Keratinocyte (primary cell): ENCODE data around the gene TIMM17B. TPM values are rescaled to one million over a fixed set of nuclear protein-coding genes. Genes with fewer than 3 reads are reported as not detected.

Experiments
- DNase-seq: peaks from one replicate; pipeline ENCODE4 v3.0.0-alpha.2; 2011; ENCODE audit warnings: low read depth, missing footprints, low spot score
- FAIRE-seq: peaks from 2 replicates; lab custom pipeline; 2011; peaks lifted over from hg19 to GRCh38; lab: Jason Lieb, UNC
- H2AFZ ChIP-seq: 2 replicates; pipeline ENCODE4 v1.6.0; 2012; ENCODE audit warnings: low read length, control low read depth, inconsistent platforms; ENCODE audit not compliant: control insufficient read depth
- H3K27ac ChIP-seq: 2 replicates; pipeline ENCODE4 v1.5.1; 2011; ENCODE audit warnings: low read length; ENCODE audit not compliant: control insufficient read depth, insufficient read depth
- H3K27me3 ChIP-seq: 3 replicates; pipeline ENCODE4 v1.6.0; 2011; ENCODE audit warnings: low read length; ENCODE audit not compliant: control insufficient read depth, insufficient read depth; ENCODE audit errors: extremely low read depth
- H3K36me3 ChIP-seq, 2 experiments: 2 replicates in 1 of 2; 3 replicates in 1 of 2; pipeline ENCODE4 v1.5.1; 2011; ENCODE audit warnings: low read length in 2 of 2, mild to moderate bottlenecking in 1 of 2; ENCODE audit not compliant: control insufficient read depth in 2 of 2, insufficient read depth in 2 of 2; ENCODE audit errors: extremely low read depth in 1 of 2
- H3K4me1 ChIP-seq: 3 replicates; pipeline ENCODE4 v1.5.1; 2011; ENCODE audit warnings: low read length; ENCODE audit not compliant: control insufficient read depth, insufficient read depth; ENCODE audit errors: extremely low read depth
- H3K4me2 ChIP-seq: 3 replicates; pipeline ENCODE4 v1.6.0; 2011; ENCODE audit warnings: low read depth, low read length; ENCODE audit not compliant: control insufficient read depth, insufficient read depth; ENCODE audit errors: extremely low read depth
- H3K4me3 ChIP-seq, 3 experiments: fragments of 200-600 bp in 1 of 3; sonication (generic) in 1 of 3; 2 replicates in 2 of 3; 3 replicates in 1 of 3; pipeline ENCODE4 v1.5.1; 2011 to 2016; ENCODE audit warnings: low read length in 3 of 3, mild to moderate bottlenecking in 3 of 3, control low read depth in 2 of 3, inconsistent platforms in 1 of 3, low read depth in 1 of 3, mixed read lengths in 1 of 3, mixed run types in 1 of 3, moderate library complexity in 1 of 3; ENCODE audit not compliant: control insufficient read depth in 2 of 3, insufficient read depth in 2 of 3; ENCODE audit errors: extremely low read depth in 1 of 3
- H3K79me2 ChIP-seq: 2 replicates; pipeline ENCODE4 v1.6.0; 2012; ENCODE audit warnings: low read length; ENCODE audit not compliant: control insufficient read depth, insufficient read depth
- H3K9ac ChIP-seq: 3 replicates; pipeline ENCODE4 v1.6.0; 2011; ENCODE audit warnings: low read length; ENCODE audit not compliant: control insufficient read depth, insufficient read depth; ENCODE audit errors: extremely low read depth
- H3K9me1 ChIP-seq: 3 replicates; pipeline ENCODE4 v1.6.0; 2011; ENCODE audit warnings: low read length; ENCODE audit not compliant: control insufficient read depth, insufficient read depth; ENCODE audit errors: extremely low read depth
- H3K9me3 ChIP-seq: 2 replicates; pipeline ENCODE4 v1.5.1; 2012; ENCODE audit warnings: low read depth, low read length; ENCODE audit not compliant: control insufficient read depth
- H4K20me1 ChIP-seq: 3 replicates; pipeline ENCODE4 v1.6.0; 2011; ENCODE audit warnings: low read length; ENCODE audit not compliant: control insufficient read depth, insufficient read depth; ENCODE audit errors: extremely low read depth
- EZH2 ChIP-seq: IDR thresholded peaks from one replicate; pipeline ENCODE4 v1.6.1; 2012; ENCODE audit warnings: inconsistent platforms, mild to moderate bottlenecking, low read length, moderate library complexity
- dilution Hi-C: fragments of 300-500 bp; cut with MboI; formaldehyde crosslinking; loops from one replicate; pipeline ENCODE4 v1.7.0; 2020; ENCODE audit warnings: low sequenced_read_pairs; ENCODE audit not compliant: extremely low pct_ligation_motif_present
- polyA plus RNA-seq, 5 experiments: library from polyadenylated mRNA; depleted of rRNA in 3 of 5; stranded (reverse) in 3 of 5; stranded (forward) in 1 of 5; unstranded in 1 of 5; fragments of >200 nt; gene quantifications; 1 replicate in 1 of 5; 2 replicates in 3 of 5; 3 replicates in 1 of 5; pipeline versions ENCODE4 v1.2.1 to v1.2.3, GENCODE V29; 2011 to 2012; ENCODE audit warnings: missing spikeins in 2 of 5, low read depth in 1 of 5, low replicate concordance in 1 of 5
- TF ChIP-seq, protein P1 (sequence below), 3 experiments: IDR thresholded peaks in 1 of 3; conservative IDR thresholded peaks in 1 of 3; optimal IDR thresholded peaks in 1 of 3; 2 replicates in 2 of 3; 3 replicates in 1 of 3; pipeline versions ENCODE3 to v1.5.1; 2011; ENCODE audit warnings: low read length in 3 of 3, mild to moderate bottlenecking in 3 of 3, moderate library complexity in 2 of 3, control low read depth in 1 of 3, inconsistent platforms in 1 of 3; ENCODE audit not compliant: insufficient read depth in 2 of 3; ENCODE audit errors: extremely low read depth in 1 of 3

TIMM17B gene
- polyA plus RNA-seq, 1 donor (not counting 4 experiments of a cell fraction or from before 2014, with no cell fraction given), result 34.3 TPM

DNA sequence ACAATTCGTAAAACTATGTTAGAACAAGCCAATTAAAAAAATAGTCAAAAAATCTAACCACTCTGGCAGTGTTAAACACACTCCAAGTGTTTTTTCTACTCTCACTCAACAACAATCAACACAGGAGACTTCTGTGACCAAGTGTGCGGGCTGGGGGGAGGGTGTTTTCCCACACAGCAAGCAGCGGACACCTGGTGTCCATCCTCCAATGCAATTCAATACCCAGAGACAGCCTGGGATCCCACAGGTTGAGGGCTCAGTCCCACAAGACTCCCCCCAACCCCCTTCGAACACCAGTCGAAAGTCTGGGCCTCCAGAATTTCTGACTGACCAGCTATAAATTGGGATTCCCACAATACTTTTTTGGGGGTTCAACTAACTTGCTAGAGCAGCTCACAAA lies 29.6 kb upstream of the TIMM17B start:
- Histone ChIP-seq H3K9me3 (peaks cover 2% of the 10 kb centered on the region), H3K9ac (no peak overlapping the region), H4K20me1 (no peaks in the 10 kb centered on the region), H3K4me2 (no peak overlapping the region), H2AFZ (no peak overlapping the region), H3K9me1 (no peaks in the 10 kb centered on the region), H3K27ac (no peak overlapping the region), H3K4me1 (no peaks in the 10 kb centered on the region), H3K27me3 (no peaks in the 10 kb centered on the region), H3K36me3 (peaks cover 4 to 9% of the 10 kb centered on the region in 2 experiments), H3K4me3 (no peak overlapping the region), H3K79me2 (no peaks in the 10 kb centered on the region)
- DNase-seq (no peak), FAIRE-seq (no peak)
- TF ChIP-seq, protein P1, sequence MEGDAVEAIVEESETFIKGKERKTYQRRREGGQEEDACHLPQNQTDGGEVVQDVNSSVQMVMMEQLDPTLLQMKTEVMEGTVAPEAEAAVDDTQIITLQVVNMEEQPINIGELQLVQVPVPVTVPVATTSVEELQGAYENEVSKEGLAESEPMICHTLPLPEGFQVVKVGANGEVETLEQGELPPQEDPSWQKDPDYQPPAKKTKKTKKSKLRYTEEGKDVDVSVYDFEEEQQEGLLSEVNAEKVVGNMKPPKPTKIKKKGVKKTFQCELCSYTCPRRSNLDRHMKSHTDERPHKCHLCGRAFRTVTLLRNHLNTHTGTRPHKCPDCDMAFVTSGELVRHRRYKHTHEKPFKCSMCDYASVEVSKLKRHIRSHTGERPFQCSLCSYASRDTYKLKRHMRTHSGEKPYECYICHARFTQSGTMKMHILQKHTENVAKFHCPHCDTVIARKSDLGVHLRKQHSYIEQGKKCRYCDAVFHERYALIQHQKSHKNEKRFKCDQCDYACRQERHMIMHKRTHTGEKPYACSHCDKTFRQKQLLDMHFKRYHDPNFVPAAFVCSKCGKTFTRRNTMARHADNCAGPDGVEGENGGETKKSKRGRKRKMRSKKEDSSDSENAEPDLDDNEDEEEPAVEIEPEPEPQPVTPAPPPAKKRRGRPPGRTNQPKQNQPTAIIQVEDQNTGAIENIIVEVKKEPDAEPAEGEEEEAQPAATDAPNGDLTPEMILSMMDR (optimal IDR thresholded peaks at IDR 0.05 in 1 of 3, IDR thresholded peaks at IDR 0.05 in 1 of 3, conservative IDR thresholded peaks at IDR 0.05 in 1 of 3; ENCODE audit: extremely low read depth in 1 of 3, insufficient read depth in 2 of 3, low read length in 3 of 3), result no peak
- no peak for TF ChIP-seq EZH2
- dilution Hi-C loops, result no loop called here

DNA sequence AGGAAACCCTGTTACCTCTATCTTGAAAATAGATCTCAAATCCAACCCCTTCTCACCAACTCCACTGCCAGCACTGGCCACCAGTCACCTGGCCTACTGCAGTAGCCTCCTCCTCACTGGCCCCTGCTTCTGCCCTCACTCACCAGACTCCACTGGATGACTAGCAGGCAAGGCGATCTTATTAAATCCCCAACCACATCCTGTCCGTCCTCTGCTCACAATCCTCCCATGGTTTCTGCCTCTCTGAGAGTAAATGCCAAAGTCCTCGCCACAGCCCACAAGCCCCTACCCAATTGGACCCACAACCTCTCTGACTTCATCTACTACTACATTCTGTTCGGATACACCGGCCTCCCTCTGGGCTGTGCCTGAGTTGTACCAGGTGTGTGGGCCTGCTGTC lies 26.7 kb upstream of the TIMM17B start:
- Histone ChIP-seq H3K4me2 (no peak overlapping the region), H3K9ac (no peak overlapping the region), H3K9me1 (no peaks in the 10 kb centered on the region), H3K79me2 (no peaks in the 10 kb centered on the region), H2AFZ (no peak overlapping the region), H3K36me3 (peaks cover 4 to 7% of the 10 kb centered on the region in 2 experiments), H3K4me1 (peaks cover 8% of the 10 kb centered on the region), H3K27me3 (no peaks in the 10 kb centered on the region), H3K9me3 (peaks cover 2% of the 10 kb centered on the region), H3K4me3 (no peak overlapping the region), H4K20me1 (no peaks in the 10 kb centered on the region), H3K27ac (no peak overlapping the region)
- no peak for TF ChIP-seq EZH2
- TF ChIP-seq, protein P1 (optimal IDR thresholded peaks at IDR 0.05 in 1 of 3, IDR thresholded peaks at IDR 0.05 in 1 of 3, conservative IDR thresholded peaks at IDR 0.05 in 1 of 3; ENCODE audit: extremely low read depth in 1 of 3, insufficient read depth in 2 of 3, low read length in 3 of 3), result no peak
- FAIRE-seq (no peak), DNase-seq (no peak)
- dilution Hi-C loops, result no loop called here
